K562 (cell line): ENCODE results near the gene GORASP1. TPM values are rescaled to one million over a fixed set of nuclear protein-coding genes. Genes with fewer than 3 reads are reported as not detected.

ENCODE experiments used
- CBX5 ChIP-seq: IDR thresholded peaks from 2 replicates; pipeline ENCODE4 v1.6.1; 2014; ENCODE audit warnings: low read depth, borderline replicate concordance
- ELF4 ChIP-seq: fragments of 450-650 bp; formaldehyde crosslinking; IDR thresholded peaks from 2 replicates; pipeline ENCODE4 v1.4.0; 2022; ENCODE audit warnings: missing genetic modification characterization
- ESRRA ChIP-seq: fragments of 450-650 bp; IDR thresholded peaks from 2 replicates; pipeline ENCODE4 v1.6.1; 2014; ENCODE audit warnings: low read depth, mild to moderate bottlenecking, moderate library complexity, borderline replicate concordance
- FOXK2 ChIP-seq, 2 experiments: fragments of 450-650 bp; IDR thresholded peaks in 1 of 2; conservative IDR thresholded peaks in 1 of 2; 2 replicates each; pipeline ENCODE4 v1.6.1; 2016; ENCODE audit warnings: low read depth in 2 of 2, mild to moderate bottlenecking in 1 of 2
- GABPB1 ChIP-seq: sonication (generic); formaldehyde crosslinking; IDR thresholded peaks from 2 replicates; pipeline ENCODE4 v1.8.0; 2022; ENCODE audit warnings: mild to moderate bottlenecking, missing genetic modification reagents
- GATA2 ChIP-seq: sonication (generic); formaldehyde crosslinking; IDR thresholded peaks from 2 replicates; pipeline ENCODE4 v1.4.0; 2020; ENCODE audit warnings: mild to moderate bottlenecking, missing genetic modification reagents
- HNRNPLL ChIP-seq: fragments of 200-400 bp; formaldehyde crosslinking; IDR thresholded peaks from 2 replicates; pipeline ENCODE4 v1.6.1; 2017; ENCODE audit warnings: low read length, low read depth, mild to moderate bottlenecking; ENCODE audit not compliant: poor library complexity, severe bottlenecking
- MCM3 ChIP-seq: fragments of 450-650 bp; IDR thresholded peaks from 2 replicates; pipeline ENCODE4 v1.6.1; 2016
- MEF2A ChIP-seq: IDR thresholded peaks from 2 replicates; pipeline ENCODE4 v1.6.1; 2011; ENCODE audit warnings: low read depth, mild to moderate bottlenecking, low read length, moderate library complexity; ENCODE audit not compliant: control insufficient read depth
- NR2C2 ChIP-seq, 2 experiments: fragments of 200-800 bp in 1 of 2; sonication (Bioruptor generic) in 1 of 2; sonication (generic) in 1 of 2; formaldehyde crosslinking in 1 of 2; IDR thresholded peaks; 2 replicates each; pipeline versions ENCODE4 v1.6.1 to v1.8.0; 2016 to 2022; ENCODE audit warnings: mild to moderate bottlenecking in 1 of 2, missing compliant biosample characterization in 1 of 2, missing genetic modification characterization in 1 of 2, missing genetic modification reagents in 1 of 2
- POLR2G ChIP-seq: fragments of 200-400 bp; formaldehyde crosslinking; IDR thresholded peaks from 2 replicates; pipeline ENCODE4 v1.6.1; 2017; ENCODE audit warnings: low read depth, mild to moderate bottlenecking, antibody characterized with exemption, low read length, moderate library complexity
- RFX5 ChIP-seq: IDR thresholded peaks from 2 replicates; pipeline ENCODE4 v1.6.1; 2011; ENCODE audit warnings: low read depth, mild to moderate bottlenecking, improper control_type of control experiment, low read length
- SIRT6 ChIP-seq: IDR thresholded peaks from one replicate; pipeline ENCODE4 v1.6.1; 2012; ENCODE audit warnings: low read depth, mild to moderate bottlenecking, control low read depth, inconsistent platforms, low read length, moderate library complexity
- SPI1 ChIP-seq: IDR thresholded peaks from 2 replicates; pipeline ENCODE4 v1.6.1; 2011; ENCODE audit warnings: low read depth, low read length, control low read depth, borderline replicate concordance
- TAL1 ChIP-seq: fragments of 450-650 bp; IDR thresholded peaks from 2 replicates; pipeline ENCODE4 v1.6.1; 2016; ENCODE audit warnings: mild to moderate bottlenecking
- WHSC1 ChIP-seq: IDR thresholded peaks from one replicate; pipeline ENCODE4 v1.6.1; 2012; ENCODE audit warnings: low read length, control low read depth, inconsistent platforms
- XRCC3 ChIP-seq: fragments of 450-650 bp; IDR thresholded peaks from 2 replicates; pipeline ENCODE4 v1.6.1; 2017; ENCODE audit warnings: mild to moderate bottlenecking, moderate library complexity
- YBX1 ChIP-seq: fragments of 450-650 bp; IDR thresholded peaks from 2 replicates; pipeline ENCODE4 v1.7.1; 2016; ENCODE audit warnings: mild to moderate bottlenecking
- ZBTB2 ChIP-seq: fragments of 450-650 bp; IDR thresholded peaks from 2 replicates; pipeline ENCODE4 v1.6.1; 2016; ENCODE audit warnings: antibody characterized with exemption
- ZBTB33 ChIP-seq: sonication (generic); formaldehyde crosslinking; IDR thresholded peaks from 2 replicates; pipeline ENCODE4 v1.8.1; 2023; ENCODE audit warnings: mild to moderate bottlenecking, missing genetic modification reagents
- ZNF121 ChIP-seq: sonication (generic); formaldehyde crosslinking; conservative IDR thresholded peaks from 2 replicates; pipeline ENCODE4 v1.8.0; 2022; ENCODE audit warnings: missing genetic modification reagents
- ZNF717 ChIP-seq: fragments of 250-450 bp; sonication (Bioruptor Pico); IDR thresholded peaks from 2 replicates; pipeline ENCODE4 v1.5.0; 2021
- polyA plus RNA-seq, 8 experiments: library from polyadenylated mRNA; depleted of rRNA in 4 of 8; stranded (reverse) in 5 of 8; unstranded in 3 of 8; fragments of >200 nt; fragmentation: Nextera tagmentation in 2 of 8; fragmentation: Illumina TruSeq in 1 of 8; extraction: Ambion mirVana in 2 of 8; extraction: Trizol in 1 of 8; gene quantifications; 2 replicates each; pipeline versions ENCODE4 v1.2.1 to v1.2.3, GENCODE V29; 2011 to 2014; ENCODE audit warnings: inconsistent platforms in 1 of 8, missing spikeins in 1 of 8
- total RNA-seq, 7 experiments: library from RNA; depleted of rRNA in 6 of 7; stranded (reverse); fragments of >200 nt in 6 of 7; fragmentation: Illumina TruSeq in 2 of 7; extraction: Trizol in 2 of 7; gene quantifications; 2 replicates each; pipeline versions ENCODE4 v1.2.1 to v1.2.3, GENCODE V29; 2011 to 2021; ENCODE audit warnings: low replicate concordance in 1 of 7

GORASP1 gene
- total and polyA plus RNA-seq, 9 of the 15 experiments (the other 6 are each of a cell fraction or from before 2014, with no cell fraction given) = 8.4 to 87.9 (median 67.6) TPM

GRCh38 chr3:39107388-39108199, at the start of gene GORASP1, which contains the start of gene TTC21A (continued):
- TF ChIP-seq ZNF717 (no peak), NR2C2 (CRISPR knock-in tag; IDR thresholded peaks at IDR 0.05) (0 out of 2 replicates have a peak, but pooled peaks have one; percentile 65), NR2C2 (tag; IDR thresholded peaks at IDR 0.05) (peak; percentile 88), ELF4 (no peak), YBX1 (no peak), RFX5 (no peak), HNRNPLL (no peak), ESRRA (peak; percentile 95), MCM3 (no peak), GABPB1 (CRISPR knock-in tag) (peak; percentile 71), POLR2G (peak; percentile 87), ZBTB33 (CRISPR knock-in tag) (0 out of 2 replicates have a peak, but pooled peaks have one; percentile 9), CBX5 (peak; percentile 11; the same call in 1 of the 2 replicates), WHSC1 (no peak), MEF2A (no peak), ZBTB2 (no peak), SIRT6 (no peak), FOXK2 (conservative IDR thresholded peaks at IDR 0.05 in 1 of 2, IDR thresholded peaks at IDR 0.05 in 1 of 2; ENCODE audit: low read depth in 2 of 2) (no peak), GATA2 (CRISPR knock-in tag) (no peak), SPI1 (no peak), XRCC3 (no peak), TAL1 (no peak), ZNF121 (no peak)
